Fibroblast of skin of abdomen (primary cell): ENCODE measurements around the gene TBCD.

Source experiments
- DNase-seq: peaks from one replicate; pipeline ENCODE4 v3.0.0-alpha.2; 2013

Gene TBCD

GRCh38 chr17:82812058-82812457 lies 60.2 kb downstream of the TBCD start:
- DNase-seq = no peak

- DNase-seq = no peak
Measured at GRCh38 chr17:82812601-82813000, 60.7 kb downstream of the TBCD start.

- no peak for DNase-seq
Measured at GRCh38 chr17:82813299-82814051, 61.6 kb downstream of the TBCD start.

- no peak for DNase-seq
Measured at GRCh38 chr17:82814834-82815233, 63.0 kb downstream of the TBCD start.

GRCh38 chr17:82815354-82815753 lies 63.5 kb downstream of the TBCD start:
- no peak for DNase-seq

DNA sequence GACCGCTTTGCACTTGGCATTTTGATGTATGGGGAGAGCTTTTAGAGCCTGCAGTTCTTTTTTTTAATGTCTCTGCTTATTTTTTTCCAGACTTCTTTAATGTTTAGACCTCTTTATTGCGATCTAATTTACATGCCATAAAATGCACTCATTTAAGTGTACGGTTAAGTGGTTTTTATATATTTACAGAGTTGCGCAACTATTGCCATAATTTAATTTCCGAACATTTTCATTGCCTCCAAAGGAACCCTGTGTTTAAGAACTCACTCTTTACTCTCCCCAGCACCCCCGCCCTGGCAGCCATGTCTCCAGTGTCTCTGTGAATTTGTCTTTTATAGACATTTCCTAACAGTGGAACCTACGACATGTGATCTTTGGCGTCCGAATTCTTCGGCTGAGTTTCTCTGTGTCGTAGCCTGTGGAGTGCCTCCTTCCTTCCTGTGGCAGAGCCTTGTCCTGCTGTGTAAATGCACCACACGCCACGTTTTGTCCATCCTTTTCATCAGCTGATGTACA lies 64.0 kb downstream of the TBCD start:
- DNase-seq = no peak

GRCh38 chr17:82816358-82816757 lies 64.5 kb downstream of the TBCD start:
- no peak for DNase-seq

- no peak for DNase-seq
Measured at GRCh38 chr17:82817947-82818346, 66.1 kb downstream of the TBCD start.

- DNase-seq = no peak
Measured at GRCh38 chr17:82820278-82821251, 68.7 kb downstream of the TBCD start.

- no peak for DNase-seq
Measured at GRCh38 chr17:82821554-82821953, 69.7 kb downstream of the TBCD start.

DNA sequence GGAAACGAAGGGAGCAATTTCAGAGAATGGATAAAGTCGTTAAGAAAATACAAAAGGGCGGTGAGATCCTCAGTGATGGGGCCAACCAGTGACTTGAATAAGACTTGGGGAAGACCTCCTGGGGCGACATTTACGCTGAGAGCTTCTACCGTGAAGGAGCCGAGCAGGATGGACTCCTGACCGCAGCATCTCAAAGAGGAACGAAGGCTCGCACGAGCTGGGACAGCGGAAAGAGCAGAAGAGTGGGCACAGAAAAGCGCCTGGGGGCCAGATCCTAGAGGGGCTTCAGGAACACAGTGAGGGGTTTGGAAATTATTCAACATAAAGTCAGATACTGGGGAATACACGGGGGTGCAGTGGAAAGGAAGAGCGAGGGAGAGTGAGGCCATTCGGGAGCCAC lies 70.4 kb downstream of the TBCD start:
- DNase-seq = no peak

DNA sequence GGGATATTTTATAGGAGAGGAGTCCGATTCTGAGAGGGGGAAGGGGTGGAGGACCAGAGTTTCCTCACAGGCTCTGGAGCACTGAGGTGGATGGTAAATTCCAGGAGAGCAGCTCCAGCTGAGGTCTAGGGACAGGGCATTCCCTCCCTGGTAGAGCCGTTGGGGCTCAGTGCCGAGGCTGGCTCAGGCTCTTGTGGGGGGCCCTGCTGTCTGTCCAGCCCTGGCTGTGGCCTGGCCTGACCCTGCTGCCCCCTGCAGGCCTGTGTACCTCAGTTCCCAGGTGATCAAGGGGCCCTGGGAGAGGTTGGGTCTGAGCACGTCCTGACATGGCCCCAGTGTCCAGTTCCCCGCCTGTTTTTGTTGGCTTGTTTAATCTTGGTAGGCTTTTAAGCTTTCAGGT lies 71.1 kb downstream of the TBCD start:
- DNase-seq = no peak

DNA sequence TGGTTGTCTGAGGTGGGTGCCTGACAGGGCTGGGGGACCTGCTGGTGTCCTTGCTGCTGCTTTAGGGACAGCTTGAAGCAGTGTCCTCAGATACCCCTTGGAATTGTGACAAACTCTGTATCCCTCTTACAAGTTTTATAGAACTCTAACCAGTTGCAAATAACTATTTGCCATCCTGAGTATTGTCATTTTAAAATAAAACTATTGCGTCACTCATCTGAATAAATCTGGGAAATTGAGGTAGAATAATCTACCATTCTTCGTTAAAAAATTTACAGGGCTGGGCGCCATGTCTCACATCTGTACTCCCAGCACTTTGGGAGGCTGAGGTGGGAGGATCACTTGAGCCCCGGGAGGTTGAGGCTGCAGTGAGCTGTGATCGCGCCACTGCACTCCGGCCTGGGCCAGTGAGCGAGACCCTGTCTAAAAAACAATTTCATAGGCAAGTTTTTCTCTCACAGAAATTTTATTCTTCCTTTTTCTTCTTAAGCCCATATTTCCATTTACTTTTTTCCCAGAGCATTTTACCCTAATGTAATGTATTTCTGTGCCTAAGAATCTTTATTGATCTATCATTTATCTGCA lies 73.8 kb downstream of the TBCD start:
- DNase-seq = no peak

DNA sequence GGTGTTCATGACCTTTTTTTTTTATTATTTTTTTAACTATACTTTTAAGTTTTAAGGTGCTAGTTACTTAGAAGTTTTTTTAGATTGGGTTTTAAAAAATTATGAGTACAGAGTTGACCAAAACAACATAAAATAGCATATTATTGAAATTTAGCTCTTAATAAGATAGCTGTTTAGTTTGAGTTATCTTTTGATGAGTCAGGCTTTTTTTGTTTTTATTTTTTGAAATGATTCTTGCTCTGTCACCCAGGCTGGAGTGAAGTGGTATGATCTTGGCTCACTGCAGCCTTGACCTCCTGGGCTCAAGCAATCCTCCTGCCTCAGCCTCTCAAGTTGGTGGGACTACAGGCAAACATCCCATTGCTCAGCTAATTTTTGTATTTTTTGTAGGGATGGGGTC lies 74.3 kb downstream of the TBCD start:
- no peak for DNase-seq

GRCh38 chr17:82826956-82827355 lies 75.1 kb downstream of the TBCD start:
- no peak for DNase-seq

GRCh38 chr17:82828875-82829487 lies 77.1 kb downstream of the TBCD start:
- no peak for DNase-seq

DNA sequence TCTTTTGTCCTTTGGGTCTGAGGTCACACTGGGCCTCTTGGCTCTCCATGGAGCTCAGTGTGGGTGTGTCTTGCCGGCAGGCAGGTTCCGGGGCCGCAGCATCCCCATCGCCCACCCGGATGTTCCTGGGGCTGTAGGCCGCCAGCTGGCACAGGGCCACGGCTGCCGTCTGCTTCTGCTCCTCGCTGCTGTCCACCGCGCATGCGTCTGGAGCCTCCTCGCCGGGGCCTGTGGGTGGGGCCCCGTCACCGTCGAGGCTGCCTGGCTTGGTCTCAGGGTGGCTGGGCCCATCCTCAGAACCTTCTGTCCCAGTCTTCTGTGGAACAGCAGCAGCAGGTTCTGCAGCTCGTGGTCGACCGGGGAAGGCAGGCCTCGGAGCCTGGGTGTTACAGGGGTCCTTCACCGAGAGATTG lies 78.4 kb downstream of the TBCD start:
- DNase-seq = no peak

GRCh38 chr17:82831041-82831817 lies 79.4 kb downstream of the TBCD start:
- DNase-seq = no peak

GRCh38 chr17:82831818-82832200 lies 79.9 kb downstream of the TBCD start:
- no peak for DNase-seq

GRCh38 chr17:82832411-82832810 lies 80.5 kb downstream of the TBCD start:
- no peak for DNase-seq

DNA sequence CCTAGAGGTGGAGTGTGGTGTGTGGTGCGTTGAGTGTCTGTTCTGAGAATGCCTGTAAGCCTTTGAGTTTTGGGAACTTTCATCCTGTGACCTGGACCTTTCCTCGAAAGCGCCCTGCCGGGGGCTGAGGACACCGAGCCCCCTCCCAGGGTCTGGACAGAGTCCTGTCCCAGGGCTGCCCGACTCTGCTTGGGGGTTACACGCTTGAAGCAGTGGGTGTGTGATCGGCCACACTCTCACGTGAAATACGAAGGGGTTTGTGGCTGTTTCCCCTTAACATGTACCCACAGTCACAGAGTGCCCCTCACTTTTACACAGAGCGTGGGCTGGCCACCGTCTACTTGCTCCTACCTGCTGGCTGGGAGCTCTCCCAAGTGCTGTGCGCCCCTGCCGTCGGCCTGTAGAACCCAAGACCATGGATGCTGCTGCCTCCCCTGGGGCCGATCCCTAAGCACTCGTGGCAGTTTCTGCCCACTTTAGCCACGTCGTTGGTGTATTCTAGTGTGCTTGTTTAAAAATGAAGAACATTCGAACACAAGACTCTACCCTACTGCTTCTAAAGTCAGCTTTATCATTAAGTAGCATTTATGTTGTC lies 81.1 kb downstream of the TBCD start:
- no peak for DNase-seq
